Hematopoietic multipotent progenitor cell (in vitro differentiated cells): ENCODE data around the gene NT5C3B. TPM values are rescaled to one million over a fixed set of nuclear protein-coding genes. Genes with fewer than 3 reads are reported as not detected.
"Not testable (repeated sequence)": the region's sequence is repeated elsewhere in the genome, so short reads cannot be mapped to it uniquely, and the experiment has no call there.

Experiments
- DNase-seq, 3 donors: peaks; one replicate each; pipeline ENCODE4 v3.0.0-alpha.2; 2011 to 2015; ENCODE audit warnings: low read depth in 2 of 3, low spot score in 2 of 3
- small RNA-seq: library from RNA; depleted of rRNA; stranded (forward); fragments of <200 nt; gene quantifications from one replicate; pipeline ENCODE3, GENCODE V24; 2012
- total RNA-seq: library from RNA; depleted of rRNA; stranded (reverse); fragments of >200 nt; gene quantifications from one replicate; pipeline ENCODE4 v1.2.3, GENCODE V29; 2012

Gene NT5C3B
- total RNA-seq, 1 donor, result 41.5 TPM

DNA sequence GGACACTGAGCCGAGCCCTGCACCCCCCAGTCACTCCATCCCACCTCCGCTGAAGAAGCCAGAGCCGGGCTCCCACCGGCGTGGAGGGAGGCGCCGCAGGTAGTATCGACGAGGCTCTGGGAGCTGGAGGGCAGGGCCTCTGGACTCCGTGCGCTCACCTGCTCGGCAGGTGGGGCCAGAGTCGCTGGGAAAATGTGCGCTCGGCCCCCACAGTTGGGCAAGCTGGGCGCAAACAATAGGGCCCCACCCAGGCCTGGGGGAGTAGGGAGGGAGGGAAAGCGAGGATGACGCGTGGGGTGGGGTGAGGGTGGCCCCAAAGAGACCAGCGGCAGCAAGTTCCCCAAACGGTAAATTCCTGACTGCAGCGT lies 50.2 kb downstream of the NT5C3B start:
- DNase-seq, result no peak

DNA sequence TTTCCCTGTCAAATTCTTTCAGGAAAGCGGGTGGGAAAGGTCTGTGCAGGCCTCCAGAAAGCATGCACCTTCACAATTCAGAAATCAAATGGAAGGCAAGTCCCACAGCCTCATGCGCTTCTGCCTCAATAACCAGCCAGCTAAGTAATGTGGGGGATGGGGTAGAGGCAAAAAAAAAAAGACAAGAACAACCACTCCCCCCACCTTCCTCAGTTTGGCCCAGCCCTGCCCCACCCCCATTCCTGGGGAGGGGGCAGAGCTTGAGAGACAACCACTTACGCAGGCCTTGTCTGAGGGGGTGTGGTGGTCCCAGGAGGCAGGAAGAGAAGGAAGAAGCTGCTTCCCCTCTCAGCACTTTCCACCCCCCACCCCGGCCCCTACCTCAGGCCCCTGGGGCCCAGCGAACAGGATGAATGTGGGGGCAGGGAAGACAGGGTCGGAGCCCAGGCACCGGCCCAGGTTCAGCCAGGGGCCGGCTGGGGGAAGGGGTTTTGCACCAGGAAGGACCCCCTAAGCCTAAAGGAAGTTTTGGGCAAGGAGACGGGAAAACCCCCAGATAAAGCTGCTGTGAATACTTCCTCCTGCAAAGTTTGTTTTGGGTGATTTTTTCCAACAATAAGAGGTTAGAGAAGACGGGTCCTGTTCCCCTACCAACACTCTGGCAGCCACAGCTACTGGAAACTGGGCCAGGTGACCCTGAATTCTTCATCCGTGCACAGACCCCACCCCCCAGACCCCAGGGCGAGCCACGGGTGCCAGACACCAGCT lies 50.8 kb downstream of the NT5C3B start:
- DNase-seq, result peak in 2 of 3 donors; percentile 92 to 97

DNA sequence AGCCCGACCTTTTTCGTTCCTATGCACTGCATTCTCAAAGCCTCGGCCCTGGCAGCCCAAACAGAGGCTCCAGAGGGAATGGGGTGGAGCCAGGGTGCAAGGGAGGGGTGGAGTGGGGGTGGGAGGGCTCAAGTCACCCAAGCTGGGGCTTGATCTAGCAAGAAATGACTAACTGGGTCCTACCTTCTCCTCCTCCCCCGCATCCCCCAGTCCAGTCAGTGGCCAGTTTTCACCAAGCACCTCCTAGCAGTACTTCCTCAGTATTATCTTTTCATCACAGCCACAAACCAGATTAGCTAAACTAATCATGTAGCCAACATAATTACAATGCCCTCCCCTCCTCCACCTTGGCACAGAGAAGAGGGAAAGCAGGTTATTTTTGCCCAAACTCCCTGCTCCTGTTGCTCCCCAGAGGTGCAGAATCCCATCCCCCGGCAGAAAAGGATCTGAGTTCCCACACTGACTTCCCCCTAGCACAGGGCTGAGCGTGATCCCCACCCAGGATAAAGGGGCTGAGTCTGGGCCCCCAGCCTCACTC lies 51.8 kb downstream of the NT5C3B start:
- DNase-seq, result peak in 2 of 3 donors; percentile 50 to 60

DNA sequence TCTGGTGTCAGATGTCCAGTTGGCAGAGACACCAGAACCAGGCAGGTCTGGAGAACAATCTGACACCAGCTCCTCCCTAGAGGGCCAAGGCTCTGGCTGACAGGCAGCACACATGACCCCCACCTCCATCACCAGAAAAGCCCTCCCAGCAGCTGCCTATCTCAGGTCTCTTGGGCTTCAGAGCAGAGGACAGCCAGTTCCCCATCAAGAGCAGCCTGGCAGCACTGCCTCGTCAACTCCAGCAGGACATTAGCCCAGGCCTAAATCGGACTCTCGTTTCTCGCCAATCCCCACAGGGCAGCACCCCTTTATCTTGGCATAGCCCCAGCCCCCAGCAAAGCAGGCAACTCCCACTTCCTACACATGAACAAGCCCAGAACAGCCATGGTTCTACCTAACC lies 53.9 kb downstream of the NT5C3B start:
- no peak for DNase-seq

DNA sequence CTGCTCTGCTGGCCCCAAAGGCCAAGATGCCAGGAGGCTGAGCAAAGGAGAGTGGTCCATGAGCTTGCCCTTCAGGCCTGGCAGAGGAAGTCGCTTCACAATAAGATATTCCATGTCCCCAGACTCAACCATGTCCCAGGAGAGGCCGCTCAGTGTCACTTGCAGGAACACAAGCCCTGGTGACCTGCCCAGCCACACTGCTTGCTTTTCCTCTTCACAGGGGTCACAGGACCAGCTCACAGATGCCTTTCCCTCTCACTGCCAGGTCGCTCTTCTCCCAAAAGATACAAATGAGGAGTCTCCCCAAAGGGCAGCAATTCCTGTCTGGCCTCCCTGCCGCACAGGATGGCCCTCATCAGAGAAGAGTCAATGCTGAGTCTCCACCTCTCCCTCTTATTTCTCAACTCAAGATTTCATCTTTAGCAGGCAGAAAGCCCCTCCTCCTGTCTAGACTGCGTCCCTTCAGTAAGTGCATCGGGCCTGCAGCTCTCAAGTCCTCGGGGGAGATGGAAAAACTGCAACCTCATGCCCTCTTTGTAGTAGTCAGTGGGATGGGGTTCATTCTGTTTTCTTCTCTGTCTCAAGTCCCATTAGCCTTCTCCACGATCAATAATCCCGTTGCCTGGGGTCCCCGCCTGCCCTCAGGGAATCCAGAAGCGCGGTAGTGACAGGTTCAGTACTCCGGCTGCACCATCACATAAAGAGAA lies 54.5 kb downstream of the NT5C3B start:
- no peak for DNase-seq

DNA sequence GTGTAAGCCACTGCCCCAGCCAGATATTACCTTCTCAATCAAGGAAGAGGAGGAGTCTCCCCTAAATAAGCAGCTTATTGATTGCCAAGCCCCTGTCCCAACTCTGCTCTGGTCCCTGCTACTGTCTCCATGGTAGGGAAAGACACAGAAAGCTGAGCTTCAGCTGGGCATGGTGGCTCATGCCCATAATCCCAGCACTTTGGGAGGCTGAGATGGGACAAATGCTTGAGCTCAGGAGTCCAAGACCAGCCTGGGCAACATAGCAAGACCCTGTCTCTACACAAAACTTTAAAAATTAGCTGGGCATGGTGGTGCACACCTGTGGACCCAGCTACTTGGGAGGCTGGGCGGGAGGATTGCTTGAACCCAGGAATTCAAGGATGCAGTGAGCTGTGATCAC lies 56.1 kb downstream of the NT5C3B start:
- no peak for DNase-seq

DNA sequence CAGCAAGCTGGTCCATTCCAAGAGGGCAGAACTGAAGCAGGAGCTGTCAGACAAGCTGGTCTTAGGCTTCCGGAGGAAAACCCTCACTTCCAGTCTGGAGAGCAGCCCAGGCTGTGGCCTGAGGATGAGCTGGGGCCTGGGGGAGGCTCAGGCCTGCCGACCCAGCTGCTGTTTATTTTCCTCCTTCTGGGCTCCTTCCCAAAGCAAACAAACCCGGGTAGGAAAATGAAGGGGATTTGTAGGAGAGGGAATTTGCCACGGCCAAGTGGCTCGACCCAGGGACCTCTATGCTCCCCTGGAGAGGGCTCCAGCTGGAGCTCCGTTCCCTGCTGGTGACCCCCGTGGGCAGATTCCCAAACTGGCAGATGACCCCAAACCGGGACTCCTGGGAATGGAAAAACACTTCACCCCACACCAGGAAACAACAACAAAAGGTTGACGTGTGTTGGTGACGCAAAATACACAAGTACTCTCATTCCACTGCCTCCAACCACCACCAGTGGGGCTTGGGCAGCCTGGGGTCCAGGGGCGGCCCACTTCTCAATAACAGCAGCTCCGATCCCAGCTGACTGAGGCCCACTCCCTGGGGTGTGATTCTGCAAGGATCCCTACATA lies 58.4 kb downstream of the NT5C3B start:
- DNase-seq, result peak in 1 of 3 donors; percentile 56

DNA sequence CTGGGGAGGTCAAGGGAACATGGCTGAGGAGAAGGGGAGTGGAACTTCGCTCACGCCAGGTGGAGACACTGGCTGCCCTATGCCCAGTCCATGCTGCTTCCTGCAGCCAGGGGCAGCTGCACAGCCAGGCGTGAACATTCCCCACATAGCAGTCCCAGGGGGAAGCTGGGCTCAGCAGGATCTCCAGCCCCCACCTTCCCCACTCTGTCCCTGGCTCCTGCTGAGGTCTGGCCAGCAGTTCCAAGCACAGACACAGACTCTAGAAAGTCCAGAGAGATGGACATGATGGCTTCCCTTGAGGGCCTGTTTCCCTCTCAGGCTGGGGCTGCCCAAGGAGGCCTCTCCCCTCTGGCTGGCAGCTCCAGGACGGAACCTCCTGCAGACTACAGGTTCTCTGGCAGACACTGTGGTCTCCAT lies 58.9 kb downstream of the NT5C3B start:
- no peak for DNase-seq

DNA sequence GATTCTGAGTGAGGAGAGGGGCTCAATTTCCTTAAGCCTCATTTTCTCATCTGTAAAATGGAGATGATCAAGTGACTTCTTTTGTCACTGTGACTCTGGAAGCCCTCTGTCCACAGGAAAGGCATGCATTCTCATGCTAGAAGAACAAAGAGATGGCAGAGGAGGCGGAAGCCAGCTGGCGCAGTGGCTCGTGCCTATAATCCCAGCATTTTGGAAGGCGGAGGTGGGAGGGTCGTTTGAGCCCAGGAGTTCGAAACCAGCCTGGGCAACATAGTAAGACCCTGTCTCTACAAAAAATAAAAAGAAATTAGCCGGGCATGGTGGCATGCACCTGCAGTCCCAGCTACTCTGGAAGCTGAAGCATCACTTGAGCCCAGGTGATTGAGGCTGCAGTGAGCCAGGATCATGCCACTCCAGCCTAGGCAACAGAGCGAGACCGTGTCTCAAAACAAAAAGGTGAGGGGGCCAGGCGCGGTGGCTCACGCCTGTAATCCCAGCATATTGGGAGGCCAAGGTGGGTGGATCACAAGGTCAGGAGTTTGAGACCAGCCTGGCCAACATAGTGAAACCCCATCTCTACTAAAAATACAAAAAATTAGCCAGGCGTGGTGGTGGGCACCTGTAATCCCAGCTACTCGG lies 59.7 kb downstream of the NT5C3B start:
- not testable (repeated sequence) for DNase-seq

DNA sequence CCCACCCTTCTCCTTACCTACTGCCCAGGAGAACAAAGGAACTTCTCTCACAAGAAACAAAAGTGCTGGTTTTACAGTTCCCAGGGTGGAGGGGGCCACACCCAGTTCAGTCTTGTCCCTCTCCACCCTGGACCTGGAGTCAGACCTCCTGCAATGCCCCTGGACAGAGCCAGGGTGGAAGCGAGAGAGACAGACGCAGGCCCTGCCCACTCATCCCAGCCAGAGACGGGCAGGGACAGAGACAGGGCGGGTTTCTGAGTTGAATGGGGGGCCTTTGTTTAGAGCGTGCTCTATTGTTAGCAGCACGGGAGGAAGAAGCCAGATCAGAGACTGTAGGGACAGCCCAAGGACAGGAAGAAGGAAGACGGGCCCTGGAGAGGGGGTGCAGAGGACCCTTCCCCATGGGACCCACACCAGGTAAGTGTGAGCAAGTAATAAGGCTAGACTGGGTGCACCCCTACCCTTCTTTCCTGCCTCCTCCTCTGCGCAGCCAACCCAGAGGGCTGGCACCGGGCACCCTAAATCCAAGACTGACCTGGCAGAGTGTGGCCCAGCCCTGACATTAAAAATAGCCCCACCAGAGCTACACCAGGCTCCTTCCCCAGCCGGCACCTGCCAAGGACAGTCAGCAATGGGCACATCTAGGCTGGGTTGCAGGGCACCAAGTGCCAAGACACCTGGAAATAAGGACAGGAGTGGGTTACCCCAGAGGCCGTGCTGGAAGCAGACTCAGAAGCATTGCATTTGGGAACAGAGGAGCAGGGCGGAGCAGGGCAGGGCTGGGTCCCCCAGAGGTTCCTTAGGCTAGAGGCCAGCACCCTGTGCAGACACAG lies 60.4 kb downstream of the NT5C3B start:
- no peak for DNase-seq

Small RNA genes lying within 50 kb of the gene (small RNA-seq; reads per million reads assigned to genes)
- gene AC125257.2, result not detected

Other genes with a start within 250 kb of the NT5C3B start
- not detected for gene KRT14, start 249.3 kb downstream of the NT5C3B start, total RNA-seq
- gene KRT16, start 223.5 kb downstream of the NT5C3B start, total RNA-seq, result not detected
- not detected for gene KRT17, start 211.7 kb downstream of the NT5C3B start, total RNA-seq
- 201 TPM for gene EIF1, start 147.3 kb downstream of the NT5C3B start, total RNA-seq
- gene GAST, start 123.9 kb downstream of the NT5C3B start, total RNA-seq, result not detected
- under 0.01 TPM for gene HAP1, start 101.6 kb downstream of the NT5C3B start, total RNA-seq
- gene JUP, start 49.5 kb downstream of the NT5C3B start, total RNA-seq, result 348 TPM
- 8.6 TPM for gene P3H4, start 24.3 kb downstream of the NT5C3B start, total RNA-seq
- gene FKBP10, start 23.2 kb downstream of the NT5C3B start, total RNA-seq, result 6.5 TPM
- not detected for gene KLHL10, start 1.6 kb upstream of the NT5C3B start, total RNA-seq
- gene KLHL11, start 29.2 kb upstream of the NT5C3B start, total RNA-seq, result 21.8 TPM
- gene ACLY, start 82.7 kb upstream of the NT5C3B start, total RNA-seq, result 83.7 TPM
- gene ODAD4, start 94.4 kb upstream of the NT5C3B start, total RNA-seq, result 0.54 TPM
- gene CNP, start 130.6 kb upstream of the NT5C3B start, total RNA-seq, result 38.5 TPM
- 46.3 TPM for gene DNAJC7, start 181.2 kb upstream of the NT5C3B start, total RNA-seq
- 40.9 TPM for gene NKIRAS2, start 183.9 kb upstream of the NT5C3B start, total RNA-seq
- 12.9 TPM for gene C17orf113, start 214.4 kb upstream of the NT5C3B start, total RNA-seq